ENCODE measurements around the gene BEND5.

Gene BEND5, protein sequence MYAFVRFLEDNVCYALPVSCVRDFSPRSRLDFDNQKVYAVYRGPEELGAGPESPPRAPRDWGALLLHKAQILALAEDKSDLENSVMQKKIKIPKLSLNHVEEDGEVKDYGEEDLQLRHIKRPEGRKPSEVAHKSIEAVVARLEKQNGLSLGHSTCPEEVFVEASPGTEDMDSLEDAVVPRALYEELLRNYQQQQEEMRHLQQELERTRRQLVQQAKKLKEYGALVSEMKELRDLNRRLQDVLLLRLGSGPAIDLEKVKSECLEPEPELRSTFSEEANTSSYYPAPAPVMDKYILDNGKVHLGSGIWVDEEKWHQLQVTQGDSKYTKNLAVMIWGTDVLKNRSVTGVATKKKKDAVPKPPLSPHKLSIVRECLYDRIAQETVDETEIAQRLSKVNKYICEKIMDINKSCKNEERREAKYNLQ

DNA sequence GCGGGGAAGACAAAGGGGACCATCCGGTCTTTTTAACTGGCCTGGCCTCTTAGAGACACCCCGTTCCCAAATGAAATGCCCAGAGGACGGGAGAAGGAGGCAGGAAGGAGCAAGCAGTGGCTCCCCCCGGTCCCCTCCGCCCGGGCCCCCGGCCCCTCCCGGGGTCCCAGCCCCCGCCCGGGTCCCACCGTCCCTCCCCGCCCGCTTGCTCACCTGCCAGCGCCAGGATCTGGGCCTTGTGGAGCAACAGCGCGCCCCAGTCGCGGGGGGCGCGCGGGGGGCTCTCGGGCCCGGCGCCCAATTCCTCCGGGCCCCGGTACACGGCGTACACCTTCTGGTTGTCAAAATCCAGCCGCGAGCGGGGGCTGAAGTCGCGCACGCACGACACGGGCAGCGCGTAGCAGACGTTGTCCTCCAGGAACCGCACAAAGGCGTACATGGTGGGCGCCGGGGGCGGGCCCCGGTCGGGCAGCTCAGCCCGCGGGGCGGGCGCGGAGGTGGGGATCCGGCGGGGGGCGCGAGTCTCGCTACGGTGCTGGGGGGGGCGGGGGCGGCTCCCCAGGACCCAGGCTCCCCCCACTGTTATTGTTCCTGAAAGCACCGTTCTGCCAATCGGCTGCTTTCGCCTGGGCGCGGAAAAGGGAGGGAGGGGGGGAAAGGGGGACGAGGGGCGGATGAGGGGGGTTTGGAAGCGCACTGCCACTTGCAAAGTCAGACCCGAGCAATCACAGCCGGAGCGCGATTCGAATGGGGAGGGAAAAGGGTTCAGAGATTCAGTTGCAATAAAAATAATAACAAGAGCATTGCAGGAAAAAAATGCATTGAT, at the start of gene BEND5:
Gene BEND5 (minus strand): TSS at position 499 of the 826 bp plus-strand sequence. CDS start 60 bp downstream, at position 439.
- FAIRE-seq: no peak

DNA sequence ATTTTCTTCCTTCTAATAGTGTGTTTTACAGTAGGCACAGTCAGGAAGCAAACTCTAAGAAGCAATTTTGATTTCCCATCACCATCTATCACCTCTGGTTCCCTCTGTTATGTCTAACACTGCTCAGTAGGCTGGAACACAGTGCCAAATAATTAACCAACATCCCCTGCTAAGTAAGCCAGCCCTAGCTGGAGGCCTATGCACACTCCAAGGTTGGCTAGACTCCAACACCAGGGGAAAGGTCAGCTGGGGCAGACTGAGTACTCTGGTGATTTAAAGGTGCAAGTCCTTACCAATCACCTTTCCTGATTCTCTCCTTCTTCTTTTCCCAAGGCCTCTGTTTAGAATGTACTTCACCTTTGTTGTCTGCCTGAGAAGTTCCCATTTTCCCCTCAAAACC, 46.5 kb upstream of the BEND5 start:
- no peak for FAIRE-seq

DNA sequence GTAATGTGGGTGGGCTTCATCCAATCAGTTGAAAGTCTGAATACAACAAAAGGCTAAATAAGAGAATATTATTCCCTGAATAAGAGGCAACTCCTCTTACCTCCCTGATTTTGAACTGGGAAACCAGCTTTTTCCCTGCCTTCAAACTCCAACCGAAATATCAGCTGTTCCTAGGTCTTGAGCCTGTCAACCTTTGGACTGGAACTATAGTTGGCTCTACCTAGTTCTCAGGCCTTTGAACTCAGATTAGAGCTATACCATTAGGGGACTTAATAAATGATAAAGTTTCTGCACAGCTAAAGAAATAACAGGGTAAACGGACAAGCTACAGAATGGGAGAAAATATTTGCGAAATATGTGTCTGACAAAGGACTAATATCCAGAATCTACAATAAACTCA, 43.8 kb upstream of the BEND5 start:
- no peak for FAIRE-seq

DNA sequence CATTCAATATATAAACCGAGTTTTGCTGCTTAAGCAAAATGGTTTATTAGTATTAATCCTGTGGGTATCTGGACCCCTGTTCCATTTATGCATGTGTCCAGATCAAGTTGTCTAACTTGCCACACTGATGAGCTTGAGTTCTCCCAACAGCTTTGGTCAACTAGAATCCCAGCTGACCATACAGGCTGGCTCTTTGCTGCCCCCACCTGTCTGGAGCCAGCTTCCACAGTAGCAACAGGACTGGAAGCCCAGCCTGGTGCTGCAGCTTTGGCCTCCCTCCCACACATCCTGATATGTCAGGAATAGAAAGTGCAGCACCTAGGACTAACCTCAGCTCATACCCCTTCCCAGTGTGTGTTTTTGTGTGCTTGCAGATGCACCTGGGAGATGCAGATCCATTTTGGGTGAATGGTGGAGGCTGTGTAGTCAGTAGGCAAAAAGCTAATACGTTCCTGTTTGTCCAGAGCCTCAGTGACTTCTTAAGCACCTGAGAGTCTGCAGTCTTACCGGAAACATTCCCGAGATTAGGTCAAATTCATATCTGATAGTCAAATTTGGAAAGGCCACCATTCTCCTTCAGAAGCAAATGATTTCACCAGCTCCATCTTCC, 40.9 kb upstream of the BEND5 start:
- FAIRE-seq: no peak

DNA sequence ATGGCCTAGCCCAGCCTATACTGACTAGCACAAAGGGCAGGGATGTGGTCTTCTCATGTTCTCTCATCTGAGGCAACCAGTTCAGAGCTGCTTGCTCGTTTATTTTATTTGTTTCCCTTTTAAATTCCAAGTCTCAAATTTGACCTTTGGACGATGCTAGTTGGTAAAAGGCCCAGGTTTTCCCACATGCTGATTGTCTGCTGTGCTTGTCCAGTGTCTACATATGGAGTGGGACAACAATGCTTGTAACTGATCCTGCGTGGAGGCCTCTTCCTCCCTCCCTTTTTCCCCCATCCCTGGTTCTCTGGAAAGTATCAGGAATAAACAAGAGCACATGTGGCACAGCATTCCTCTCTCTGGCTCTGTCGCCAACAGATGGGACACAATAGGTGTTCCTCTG, 34.0 kb upstream of the BEND5 start:
- no peak for FAIRE-seq

DNA sequence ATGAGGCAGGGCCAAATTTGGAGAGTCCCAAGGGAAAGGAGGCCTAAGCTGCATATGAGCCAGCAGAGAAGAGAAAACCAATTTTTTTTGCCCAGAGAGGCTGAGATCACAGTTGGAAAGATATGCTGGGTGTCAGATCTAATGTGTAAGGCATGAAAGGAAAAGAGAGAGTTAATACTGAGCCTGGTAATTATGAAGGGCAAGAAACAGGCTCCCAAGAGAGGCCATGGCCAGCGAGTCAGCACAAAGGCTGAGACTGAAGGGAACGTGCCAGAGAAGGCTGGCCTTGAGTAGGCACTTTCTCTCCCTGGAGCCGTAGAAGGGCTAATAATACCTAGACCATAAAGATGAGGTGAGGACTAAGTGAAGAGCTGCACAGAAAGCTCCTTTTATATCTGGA, 31.8 kb upstream of the BEND5 start:
- FAIRE-seq: no peak

DNA sequence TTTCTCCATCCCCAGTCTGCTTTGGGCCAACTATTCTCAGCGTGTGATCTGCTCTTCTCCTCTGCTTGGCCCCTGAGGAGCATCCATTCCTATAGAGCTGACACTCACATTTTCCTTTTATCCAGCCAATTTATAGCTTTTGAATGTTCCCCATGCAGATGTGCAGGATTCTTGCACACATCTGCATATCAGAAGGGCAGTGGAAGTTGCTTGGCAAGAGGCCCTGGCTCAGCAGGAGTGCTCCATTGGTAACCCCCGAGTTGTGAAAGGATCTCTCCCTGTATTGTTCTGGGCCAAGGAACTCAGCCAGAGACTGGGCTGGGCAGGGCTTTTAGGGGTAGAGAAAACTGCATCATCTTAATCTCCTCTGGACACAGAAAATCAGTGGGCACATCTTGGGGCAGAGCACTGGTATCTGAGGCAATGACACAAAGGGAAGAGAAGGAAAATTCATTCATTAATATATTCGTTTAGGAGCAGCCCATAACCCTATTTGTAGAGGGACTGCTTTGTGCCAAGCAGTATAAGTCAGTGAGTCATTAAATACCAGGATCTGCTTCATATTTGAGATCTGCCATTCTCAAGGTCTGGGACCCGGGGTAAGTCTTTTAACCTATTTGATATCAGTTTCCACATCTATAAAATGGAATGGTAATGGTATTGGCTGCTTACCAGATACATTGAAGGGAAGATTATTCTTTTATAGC, 31.0 kb upstream of the BEND5 start:
- FAIRE-seq: no peak

DNA sequence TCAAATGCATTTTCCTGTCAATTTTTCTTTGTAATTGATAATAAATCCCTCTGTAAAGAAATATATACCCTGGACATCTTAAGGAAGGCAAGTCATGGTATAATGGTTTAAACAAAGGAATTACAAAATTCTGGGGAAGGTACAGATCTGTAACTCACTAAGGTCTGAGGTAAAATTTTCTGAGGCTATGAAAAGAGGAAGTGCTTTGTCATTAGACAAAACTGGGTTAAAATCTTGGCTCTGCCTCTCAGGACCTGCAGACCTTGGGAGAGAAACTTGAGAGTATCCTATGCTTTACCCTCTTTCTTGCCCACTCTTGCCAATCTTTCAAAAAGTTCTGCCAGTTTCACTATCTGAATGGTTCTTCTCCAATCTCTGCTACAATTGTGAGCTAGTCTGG, 26.8 kb upstream of the BEND5 start:
- no peak for FAIRE-seq

DNA sequence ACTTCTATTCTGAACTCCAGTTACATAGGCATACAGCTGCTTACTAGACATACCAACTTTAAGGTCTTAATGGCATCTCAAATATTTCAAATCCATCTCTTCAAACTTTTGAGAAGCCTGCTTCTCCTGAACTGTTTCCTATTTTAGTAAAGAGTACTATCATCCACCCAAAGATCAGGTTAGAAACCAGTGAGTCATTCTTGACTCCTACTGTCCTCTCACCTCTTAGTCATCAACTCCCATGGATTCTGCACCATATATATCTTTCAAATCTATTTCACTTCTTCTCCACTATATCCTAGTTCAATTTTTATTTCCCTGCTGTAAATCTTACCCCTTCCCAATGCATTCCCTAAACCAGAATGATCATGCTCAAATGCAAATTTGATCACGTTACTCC, 18.1 kb upstream of the BEND5 start:
- no peak for FAIRE-seq

DNA sequence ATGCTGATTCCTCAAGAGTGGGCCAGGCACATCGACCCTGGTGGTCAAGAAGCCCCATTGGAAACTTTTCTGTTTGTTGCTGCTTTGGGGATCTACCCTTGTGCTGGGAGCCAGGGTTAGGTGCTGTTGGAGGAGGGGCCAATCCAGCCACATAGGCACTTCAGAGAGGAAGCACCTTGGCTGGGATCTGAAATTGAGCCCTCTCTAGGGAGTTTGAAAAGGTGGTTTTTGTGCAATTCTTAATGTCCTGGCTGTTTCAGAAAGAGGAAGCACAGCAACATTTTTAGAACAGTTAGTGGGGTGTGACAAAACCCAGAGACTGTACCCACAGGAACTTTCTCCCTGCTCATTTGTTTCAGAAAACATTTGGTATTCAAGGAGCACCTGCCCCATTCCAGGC, 17.2 kb upstream of the BEND5 start:
- no peak for FAIRE-seq

DNA sequence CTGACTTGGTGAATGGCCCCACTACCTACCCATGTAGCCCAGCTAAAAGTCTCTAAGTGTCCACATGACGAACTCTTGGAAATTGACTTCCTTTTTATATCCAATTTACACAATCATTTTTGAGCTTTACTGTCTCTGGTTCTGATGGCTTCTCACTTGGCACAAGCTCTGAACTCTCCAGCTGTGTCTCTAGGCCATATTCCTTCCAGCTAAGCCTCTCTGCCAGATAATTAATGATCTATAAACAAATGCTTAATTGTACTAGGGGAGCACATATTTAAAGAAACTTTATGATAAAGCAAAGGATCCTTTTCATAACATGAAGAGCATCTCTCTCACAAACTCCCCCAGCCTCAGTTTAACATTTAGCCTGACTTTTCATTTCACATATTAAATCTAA, 16.3 kb upstream of the BEND5 start:
- no peak for FAIRE-seq

DNA sequence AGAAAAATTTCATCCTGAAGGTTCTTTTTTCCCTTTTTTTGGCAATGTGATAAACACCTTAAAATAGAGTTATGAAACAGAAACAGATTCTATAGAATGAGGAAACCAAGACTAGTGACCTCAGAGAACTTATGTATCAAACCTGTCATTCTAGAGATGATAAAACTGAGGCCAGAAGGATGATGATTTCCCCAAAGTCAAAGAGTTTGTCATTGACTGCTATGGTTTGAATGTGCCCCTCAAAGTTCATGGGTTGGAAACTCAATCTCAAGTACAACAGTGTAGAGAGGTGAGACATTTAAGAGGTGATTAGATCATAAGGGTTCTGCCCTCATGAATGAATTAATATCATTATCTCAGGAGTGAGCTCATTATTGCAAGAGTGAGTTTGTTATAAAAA, 13.7 kb upstream of the BEND5 start:
- no peak for FAIRE-seq

DNA sequence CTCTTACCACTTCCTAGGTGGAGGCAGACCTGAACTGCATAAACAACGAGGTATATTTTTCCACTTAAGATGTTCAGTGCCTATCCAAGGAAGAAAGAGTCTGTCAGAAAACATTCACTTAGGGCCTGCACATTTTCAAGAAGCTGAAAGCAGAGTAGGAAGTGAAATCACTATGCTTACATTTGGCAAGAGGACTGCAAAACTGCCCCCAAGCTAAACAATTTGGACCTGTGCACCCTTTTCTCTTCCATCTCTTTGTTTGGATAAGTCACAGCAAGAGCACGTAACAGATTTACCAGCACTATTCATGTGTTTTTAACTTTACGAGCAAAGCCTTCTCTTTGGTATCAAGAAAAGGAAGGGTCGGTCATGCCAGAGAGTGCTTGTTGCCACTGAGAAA, 13.2 kb upstream of the BEND5 start:
- FAIRE-seq: no peak

DNA sequence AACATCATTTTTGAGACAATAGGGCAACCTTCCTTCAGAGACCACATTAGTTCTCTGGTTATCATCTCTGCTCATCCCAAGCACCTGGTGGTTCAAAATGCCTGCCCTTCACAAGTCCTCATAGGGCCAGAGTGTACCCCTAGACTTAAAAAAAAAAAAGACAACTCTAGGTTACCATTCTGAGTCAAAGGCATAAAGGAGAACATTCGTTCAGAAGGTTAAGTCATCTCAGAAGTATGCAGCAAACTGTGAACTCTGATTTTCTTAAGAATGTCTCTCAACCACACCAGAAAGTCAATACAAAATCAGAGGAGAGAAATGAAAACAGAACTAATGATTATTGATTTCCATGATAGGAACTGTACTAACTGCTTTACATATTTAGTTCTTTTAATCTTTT, 9.2 kb upstream of the BEND5 start:
- FAIRE-seq: no peak

DNA sequence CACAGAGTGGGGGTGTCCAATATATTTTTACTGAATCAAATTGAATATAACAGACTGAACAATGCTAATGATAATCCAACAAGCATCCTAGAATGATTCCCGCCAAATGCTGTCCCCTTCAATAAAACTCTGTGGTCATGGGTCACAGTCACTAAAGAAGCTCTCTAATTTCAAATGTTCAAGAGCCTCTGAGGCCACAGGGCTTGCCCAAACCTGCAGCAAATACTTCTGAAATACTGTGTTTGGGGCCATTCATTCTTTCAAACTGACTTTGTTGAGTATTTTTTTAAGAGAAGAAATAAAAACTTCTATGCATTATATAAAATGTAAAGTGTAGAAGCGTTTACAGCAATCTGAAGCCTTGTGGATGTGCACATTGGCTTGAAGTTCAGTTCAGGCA, 7.6 kb upstream of the BEND5 start:
- no peak for FAIRE-seq

DNA sequence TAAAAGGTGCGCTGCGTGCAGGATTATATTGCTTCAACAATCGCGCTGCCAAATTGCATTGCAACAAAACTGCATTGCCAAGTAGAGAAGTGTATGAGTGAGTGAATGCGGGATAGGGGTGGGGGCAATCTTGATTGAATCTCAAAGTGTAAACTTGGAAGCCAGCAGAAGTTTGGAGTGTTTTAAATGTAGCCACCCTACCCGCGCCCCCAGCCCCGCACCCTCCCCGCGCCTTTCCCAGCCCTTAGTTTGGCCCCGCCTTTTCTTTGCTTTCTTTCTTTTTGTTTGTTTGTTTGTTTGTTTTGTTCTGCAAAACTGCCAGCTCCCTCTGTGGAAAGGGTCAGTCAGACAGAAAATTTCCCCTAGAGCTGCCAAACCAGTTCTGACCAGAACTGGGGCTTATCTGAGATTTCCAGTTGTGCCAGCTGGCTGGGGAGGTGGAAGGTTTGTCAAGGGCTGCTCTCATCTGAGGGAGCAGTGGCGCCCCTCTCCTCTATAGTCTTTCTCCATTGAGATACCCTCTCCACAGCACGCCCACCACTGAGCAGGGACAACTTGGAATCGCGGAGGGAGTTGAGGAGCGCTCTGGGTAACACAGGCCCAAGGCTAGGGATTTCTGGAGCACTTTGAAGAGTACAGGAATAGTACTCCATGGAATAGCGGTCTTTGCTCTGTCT, 666 bp upstream of the BEND5 start:
- no peak for FAIRE-seq

DNA sequence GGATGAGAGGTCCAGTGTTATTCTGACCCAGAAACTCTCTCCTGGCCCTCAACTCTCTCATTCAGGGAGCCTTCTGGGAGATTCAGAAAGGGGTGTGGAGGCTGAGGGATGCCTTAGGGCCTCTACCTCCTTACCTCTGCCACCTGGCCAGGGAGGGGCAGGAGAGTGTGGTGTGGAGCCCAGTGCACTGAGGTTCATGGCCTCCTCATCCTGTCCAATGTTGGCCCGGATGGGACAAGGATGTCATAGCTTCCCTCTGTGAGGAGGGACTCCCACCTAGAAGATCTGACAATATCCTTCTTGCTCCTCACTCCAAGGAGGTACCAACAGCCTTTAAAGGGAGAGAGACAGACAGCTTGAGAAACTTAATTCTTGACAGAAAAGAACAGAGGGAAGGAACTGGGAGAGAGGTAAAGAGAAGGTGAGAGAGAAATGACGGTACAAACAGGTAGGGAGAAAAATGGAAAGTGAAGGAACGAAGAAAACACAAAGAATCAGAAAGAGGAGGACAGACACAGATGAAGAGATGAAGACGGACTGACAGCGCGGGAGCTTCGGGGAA, 779 bp downstream of the BEND5 start:
- FAIRE-seq: no peak

DNA sequence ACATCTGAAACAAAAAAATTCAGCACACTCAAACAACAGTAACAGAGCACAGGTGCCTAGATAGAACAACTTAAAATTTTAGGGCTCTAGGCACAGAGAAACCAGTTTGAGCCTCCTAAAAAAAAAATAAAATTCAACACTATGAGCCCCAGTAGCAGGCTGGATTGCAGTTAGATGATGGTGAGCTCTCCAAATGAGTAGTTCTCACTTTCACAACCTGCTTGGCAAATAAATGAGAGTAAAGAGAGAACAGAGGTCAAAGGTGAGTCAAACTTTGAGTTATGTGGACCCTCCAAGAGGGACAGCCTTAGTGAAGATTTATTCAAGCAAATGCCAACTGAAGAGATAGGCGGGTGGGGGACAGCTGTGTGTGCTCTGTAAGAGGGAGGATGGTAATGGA, 3.6 kb downstream of the BEND5 start:
- no peak for FAIRE-seq

DNA sequence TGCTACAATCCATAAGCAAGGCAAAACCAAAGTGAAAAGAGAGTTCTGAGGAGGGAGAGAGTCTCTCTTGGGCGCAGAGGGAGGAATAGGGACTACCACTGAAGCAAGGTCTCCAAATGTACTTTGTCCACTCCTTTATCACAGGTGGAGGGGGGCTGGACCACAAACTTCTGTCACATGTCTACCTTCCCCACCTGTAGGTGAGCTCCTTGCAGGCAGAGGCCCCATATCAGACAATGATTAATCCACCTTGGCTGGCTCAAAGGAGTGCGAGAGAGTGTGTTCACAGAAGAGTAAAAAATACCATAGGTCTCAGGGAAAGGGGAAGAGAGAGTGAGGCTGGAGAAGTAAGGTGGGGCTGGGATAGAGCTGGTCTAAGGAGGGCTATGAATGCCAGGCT, 4.5 kb downstream of the BEND5 start:
- FAIRE-seq: no peak

DNA sequence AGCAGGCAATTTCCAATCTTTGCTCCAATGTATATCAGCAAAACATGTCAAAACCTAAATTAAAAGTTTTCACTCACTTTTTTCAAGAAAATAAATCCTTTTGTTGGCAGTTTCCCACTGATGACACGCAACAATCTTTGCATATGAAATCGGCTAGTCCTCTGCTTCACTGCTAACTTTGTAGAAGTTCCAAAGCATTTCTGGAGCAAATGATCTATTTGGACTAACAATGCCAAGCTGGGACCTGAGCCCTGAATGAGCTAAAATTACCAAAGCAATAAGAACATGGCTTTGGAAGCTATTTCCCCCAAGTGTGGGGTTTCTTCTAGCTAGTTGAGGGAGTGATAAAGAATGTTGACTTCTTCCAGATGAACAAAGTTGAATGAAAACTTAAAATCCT, 5.1 kb downstream of the BEND5 start:
- FAIRE-seq: no peak

DNA sequence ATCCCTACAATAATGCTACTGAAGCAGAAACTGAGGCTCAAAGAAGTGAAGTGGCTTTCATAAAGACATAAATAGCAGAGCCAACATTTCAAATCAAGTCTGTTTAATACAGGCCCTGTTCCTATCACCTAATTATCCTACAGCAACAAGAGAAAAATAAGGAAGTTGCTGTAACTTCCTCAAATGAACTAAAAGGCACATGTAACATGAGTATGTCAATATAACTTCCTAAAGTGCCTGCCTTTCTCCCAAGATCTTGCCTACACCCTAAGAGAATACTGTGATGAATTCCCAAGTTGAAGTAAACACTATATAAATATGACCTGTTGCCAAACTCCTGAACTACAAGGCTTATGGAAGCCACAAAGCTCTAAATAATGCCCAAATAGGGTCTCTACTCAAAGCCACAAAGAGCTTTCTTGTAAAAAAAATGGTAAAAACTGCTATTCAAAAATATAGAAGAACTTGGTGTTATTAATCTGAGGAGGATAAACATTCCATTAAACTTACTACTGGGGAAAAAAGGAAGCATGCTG, 8.6 kb downstream of the BEND5 start:
- FAIRE-seq: no peak

DNA sequence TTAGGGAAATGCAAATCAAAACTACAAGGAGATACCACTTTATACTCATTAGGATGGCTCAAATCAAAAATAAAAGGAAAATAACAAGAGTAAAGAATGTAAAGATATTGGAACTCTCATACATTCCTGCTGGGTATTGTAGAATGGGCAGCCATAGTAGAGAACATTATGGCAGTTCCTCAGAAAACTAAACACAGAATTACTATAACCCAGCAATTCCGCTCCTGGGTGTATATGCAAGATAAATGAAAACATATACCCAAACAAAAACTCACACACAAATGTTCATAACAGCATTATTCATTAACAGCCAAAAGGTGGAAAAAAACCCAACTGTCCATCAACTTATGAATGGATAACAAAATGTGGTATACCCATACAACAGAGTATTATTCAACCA, 11.4 kb downstream of the BEND5 start:
- FAIRE-seq: no peak
